ENCODE data around the gene DKK1.

- TF ChIP-seq CTCF (IDR thresholded peaks at IDR 0.05) (no peak), ZFX (IDR thresholded peaks at IDR 0.05; ENCODE audit: borderline replicate concordance) (no peak)
Measured at GRCh38 chr10:52353960-52354394, 39.9 kb downstream of the DKK1 start.

Measured in 22Rv1 (cell line).